ENCODE results near the gene IRF1.

- no peak for TF ChIP-seq CTCF (IDR thresholded peaks at IDR 0.05)
- no peak for TF ChIP-seq POLR2AphosphoS5 (IDR thresholded peaks at IDR 0.05)
These were observed 10.5 kb downstream of the IRF1 start for GRCh38 chr5:132480042-132480441.
